Measurements from ENCODE around the gene FAM236B. TPM values are rescaled to one million over a fixed set of nuclear protein-coding genes. Genes with fewer than 3 reads are reported as not detected.
"Not testable (repeated sequence)": the region's sequence is repeated elsewhere in the genome, so short reads cannot be mapped to it uniquely, and the experiment has no call there.

The FAM236B gene
- total RNA-seq, 1 experiment from 2014 or later = not detected

DNA sequence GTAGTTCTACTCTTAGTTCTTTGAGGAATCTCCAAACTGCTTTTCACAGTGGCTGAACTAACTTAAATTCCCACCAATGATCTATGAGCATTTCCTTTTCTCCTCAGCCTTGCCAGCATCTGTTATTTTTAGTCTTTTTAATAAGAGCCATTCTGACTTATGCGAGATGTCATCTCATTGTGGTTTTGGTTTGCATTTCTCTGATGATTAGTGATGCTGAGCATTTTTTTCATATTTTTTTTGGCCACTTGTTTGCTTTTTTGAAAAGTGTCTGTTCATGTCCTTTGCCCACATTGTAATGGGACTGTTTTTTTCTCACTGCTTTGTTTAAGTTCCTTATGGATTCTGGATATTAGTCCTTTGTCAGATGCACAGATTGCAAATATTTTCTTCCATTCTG, 46.9 kb downstream of the FAM236B start:
- no peak for DNase-seq (ENCODE audit: low spot score)
- H3K27me3 ChIP-seq (replicated peaks; ENCODE audit: insufficient read depth, low read depth, low read length, poor library complexity) = no peaks in the 10 kb centered on the region
- H3K36me3 ChIP-seq (ENCODE audit: insufficient read depth, low read length, poor library complexity, severe bottlenecking) = no peaks in the 10 kb centered on the region
- no peaks in the 10 kb centered on the region for H3K4me1 ChIP-seq (ENCODE audit: insufficient read depth, low read length, poor library complexity, severe bottlenecking)
- no peak overlapping the region for H3K4me3 ChIP-seq (ENCODE audit: low read depth, low read length, poor library complexity, severe bottlenecking)
- intact Hi-C loops (cut with micrococcal nuclease; ENCODE audit: unreplicated experiment) = no loop called here
- H3K9me3 ChIP-seq (ENCODE audit: low read depth, low read length, poor library complexity, severe bottlenecking) = no peaks in the 10 kb centered on the region
- H3K27ac ChIP-seq (ENCODE audit: low read depth, low read length, poor library complexity, severe bottlenecking) = no peak overlapping the region
- no TSS peak for BruUV-seq (replicated peaks)
- POLR2A ChIA-PET (ENCODE audit: low non-redundant PET) = no interaction called here
- TF ChIP-seq EZH2 (IDR thresholded peaks at IDR 0.05; ENCODE audit: borderline replicate concordance, low read depth, low read length, poor library complexity, severe bottlenecking) = no peak
- CTCF ChIA-PET = no interaction called here

DNA sequence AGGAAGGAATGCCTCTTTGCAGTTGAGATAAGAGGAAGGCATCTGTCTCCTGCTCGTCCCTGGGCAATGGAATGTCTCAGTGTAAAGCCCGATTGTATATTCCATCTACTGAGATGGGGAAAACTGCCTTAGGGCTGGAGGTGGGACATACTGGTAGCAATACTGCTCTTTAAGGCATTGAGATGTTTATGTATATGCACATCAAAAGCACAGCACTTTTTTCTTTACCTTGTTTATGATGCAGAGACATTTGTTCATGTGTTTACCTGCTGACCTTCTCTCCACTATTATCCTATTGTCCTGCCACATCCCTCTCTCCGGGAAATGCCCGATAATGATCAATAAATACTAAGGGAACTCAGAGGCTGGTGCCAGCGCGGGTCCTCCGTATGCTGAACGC, 48.8 kb downstream of the FAM236B start:
- H3K4me3 ChIP-seq (ENCODE audit: low read depth, low read length, poor library complexity, severe bottlenecking); CTCF ChIA-PET; H3K9me3 ChIP-seq (ENCODE audit: low read depth, low read length, poor library complexity, severe bottlenecking); DNase-seq (ENCODE audit: low spot score); BruUV-seq (replicated peaks); H3K27ac ChIP-seq (ENCODE audit: low read depth, low read length, poor library complexity, severe bottlenecking); H3K27me3 ChIP-seq (replicated peaks; ENCODE audit: insufficient read depth, low read depth, low read length, poor library complexity); intact Hi-C loops (cut with micrococcal nuclease; ENCODE audit: unreplicated experiment); H3K4me1 ChIP-seq (ENCODE audit: insufficient read depth, low read length, poor library complexity, severe bottlenecking); POLR2A ChIA-PET (ENCODE audit: low non-redundant PET); H3K36me3 ChIP-seq (ENCODE audit: insufficient read depth, low read length, poor library complexity, severe bottlenecking): not testable (repeated sequence)

Other genes starting within 250 kb of the FAM236B start
- gene HDAC8, start 209.8 kb downstream of the FAM236B start, total RNA-seq (2021) = 26.0 and 30.6 TPM in 2 replicates
- gene PHKA1, start 68.4 kb downstream of the FAM236B start, total RNA-seq (2021) = 10.5 and 13.6 TPM in 2 replicates
- not detected in 2 replicates for gene DMRTC1B, start 5.8 kb downstream of the FAM236B start, total RNA-seq (2021)
- not detected in 2 replicates for gene FAM236D, start 25.6 kb upstream of the FAM236B start, total RNA-seq (2021)
- not detected in 2 replicates for gene FAM236C, start 130.0 kb upstream of the FAM236B start, total RNA-seq (2021)
- gene FAM236A, start 155.5 kb upstream of the FAM236B start, total RNA-seq (2021) = not detected in 2 replicates
- not detected in 2 replicates for gene DMRTC1, start 161.2 kb upstream of the FAM236B start, total RNA-seq (2021)
- not detected in 2 replicates for gene PABPC1L2B, start 220.3 kb upstream of the FAM236B start, total RNA-seq (2021)

Data from A673 (cell line).